GM23338 (cell line): ENCODE data around the gene RPN2.

ENCODE experiments used
- CREB1 ChIP-seq: fragments of 250-450 bp; sonication (Bioruptor Pico); IDR thresholded peaks from 2 replicates; pipeline ENCODE4 v1.5.0; 2020; ENCODE audit warnings: low read depth, mild to moderate bottlenecking, moderate library complexity
- EZH2 ChIP-seq: fragments of 200-600 bp; sonication (generic); IDR thresholded peaks from one replicate; pipeline ENCODE4 v1.8.0; 2017; ENCODE audit warnings: antibody characterized with exemption, mild to moderate bottlenecking, low read depth; ENCODE audit not compliant: unreplicated experiment
- EZH2phosphoT487 ChIP-seq: fragments of 200-600 bp; sonication (generic); IDR thresholded peaks from one replicate; pipeline ENCODE4 v1.8.1; 2018; ENCODE audit warnings: antibody characterized with exemption; ENCODE audit not compliant: unreplicated experiment
- JUNB ChIP-seq: IDR thresholded peaks from one replicate; pipeline ENCODE4 v1.6.1; 2016; ENCODE audit warnings: antibody characterized with exemption; ENCODE audit not compliant: unreplicated experiment
- POLR2AphosphoS5 ChIP-seq: IDR thresholded peaks from 2 replicates; pipeline ENCODE4 v1.6.1; 2016; ENCODE audit warnings: antibody characterized with exemption, low read depth
- ZNF331 ChIP-seq: fragments of 250-450 bp; sonication (Bioruptor Pico); IDR thresholded peaks from 2 replicates; pipeline ENCODE4 v1.5.0; 2020; ENCODE audit warnings: low read depth, mild to moderate bottlenecking, moderate library complexity
- TF ChIP-seq, protein P1 (sequence below), 2 experiments: fragments of 200-600 bp in 1 of 2; sonication (generic) in 1 of 2; conservative IDR thresholded peaks; 2 replicates each; pipeline versions ENCODE4 v1.5.1 to v1.6.1; 2016 to 2017; ENCODE audit warnings: antibody characterized with exemption in 2 of 2, low read depth in 2 of 2, mild to moderate bottlenecking in 2 of 2, moderate library complexity in 1 of 2
- TF ChIP-seq, protein P2 (sequence below): IDR thresholded peaks from one replicate; pipeline ENCODE4 v1.6.1; 2018; ENCODE audit warnings: antibody characterized with exemption; ENCODE audit not compliant: unreplicated experiment

GRCh38 chr20:37278966-37279590 lies 99.9 kb downstream of the RPN2 start:
- TF ChIP-seq, protein P1, sequence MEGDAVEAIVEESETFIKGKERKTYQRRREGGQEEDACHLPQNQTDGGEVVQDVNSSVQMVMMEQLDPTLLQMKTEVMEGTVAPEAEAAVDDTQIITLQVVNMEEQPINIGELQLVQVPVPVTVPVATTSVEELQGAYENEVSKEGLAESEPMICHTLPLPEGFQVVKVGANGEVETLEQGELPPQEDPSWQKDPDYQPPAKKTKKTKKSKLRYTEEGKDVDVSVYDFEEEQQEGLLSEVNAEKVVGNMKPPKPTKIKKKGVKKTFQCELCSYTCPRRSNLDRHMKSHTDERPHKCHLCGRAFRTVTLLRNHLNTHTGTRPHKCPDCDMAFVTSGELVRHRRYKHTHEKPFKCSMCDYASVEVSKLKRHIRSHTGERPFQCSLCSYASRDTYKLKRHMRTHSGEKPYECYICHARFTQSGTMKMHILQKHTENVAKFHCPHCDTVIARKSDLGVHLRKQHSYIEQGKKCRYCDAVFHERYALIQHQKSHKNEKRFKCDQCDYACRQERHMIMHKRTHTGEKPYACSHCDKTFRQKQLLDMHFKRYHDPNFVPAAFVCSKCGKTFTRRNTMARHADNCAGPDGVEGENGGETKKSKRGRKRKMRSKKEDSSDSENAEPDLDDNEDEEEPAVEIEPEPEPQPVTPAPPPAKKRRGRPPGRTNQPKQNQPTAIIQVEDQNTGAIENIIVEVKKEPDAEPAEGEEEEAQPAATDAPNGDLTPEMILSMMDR (conservative IDR thresholded peaks at IDR 0.05; ENCODE audit: low read depth in 2 of 2), result no peak
- TF ChIP-seq, protein P2, sequence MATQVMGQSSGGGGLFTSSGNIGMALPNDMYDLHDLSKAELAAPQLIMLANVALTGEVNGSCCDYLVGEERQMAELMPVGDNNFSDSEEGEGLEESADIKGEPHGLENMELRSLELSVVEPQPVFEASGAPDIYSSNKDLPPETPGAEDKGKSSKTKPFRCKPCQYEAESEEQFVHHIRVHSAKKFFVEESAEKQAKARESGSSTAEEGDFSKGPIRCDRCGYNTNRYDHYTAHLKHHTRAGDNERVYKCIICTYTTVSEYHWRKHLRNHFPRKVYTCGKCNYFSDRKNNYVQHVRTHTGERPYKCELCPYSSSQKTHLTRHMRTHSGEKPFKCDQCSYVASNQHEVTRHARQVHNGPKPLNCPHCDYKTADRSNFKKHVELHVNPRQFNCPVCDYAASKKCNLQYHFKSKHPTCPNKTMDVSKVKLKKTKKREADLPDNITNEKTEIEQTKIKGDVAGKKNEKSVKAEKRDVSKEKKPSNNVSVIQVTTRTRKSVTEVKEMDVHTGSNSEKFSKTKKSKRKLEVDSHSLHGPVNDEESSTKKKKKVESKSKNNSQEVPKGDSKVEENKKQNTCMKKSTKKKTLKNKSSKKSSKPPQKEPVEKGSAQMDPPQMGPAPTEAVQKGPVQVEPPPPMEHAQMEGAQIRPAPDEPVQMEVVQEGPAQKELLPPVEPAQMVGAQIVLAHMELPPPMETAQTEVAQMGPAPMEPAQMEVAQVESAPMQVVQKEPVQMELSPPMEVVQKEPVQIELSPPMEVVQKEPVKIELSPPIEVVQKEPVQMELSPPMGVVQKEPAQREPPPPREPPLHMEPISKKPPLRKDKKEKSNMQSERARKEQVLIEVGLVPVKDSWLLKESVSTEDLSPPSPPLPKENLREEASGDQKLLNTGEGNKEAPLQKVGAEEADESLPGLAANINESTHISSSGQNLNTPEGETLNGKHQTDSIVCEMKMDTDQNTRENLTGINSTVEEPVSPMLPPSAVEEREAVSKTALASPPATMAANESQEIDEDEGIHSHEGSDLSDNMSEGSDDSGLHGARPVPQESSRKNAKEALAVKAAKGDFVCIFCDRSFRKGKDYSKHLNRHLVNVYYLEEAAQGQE, result no peak
- no peak for TF ChIP-seq JUNB
- TF ChIP-seq CREB1 (CRISPR knock-in tag), result no peak
- no peak for TF ChIP-seq POLR2AphosphoS5
- no peak for TF ChIP-seq ZNF331 (CRISPR knock-in tag)
- TF ChIP-seq EZH2, result no peak
- TF ChIP-seq EZH2phosphoT487, result no peak
